AG10803 (cell line): ENCODE results near the gene TJAP1.

Source experiments
- DNase-seq: peaks from one replicate; pipeline ENCODE4 v3.0.0; 2010; ENCODE audit warnings: low read depth
- H3K4me3 ChIP-seq: 2 replicates; pipeline ENCODE4 v1.5.1; 2011; ENCODE audit warnings: mild to moderate bottlenecking, low read length, control low read depth
- CTCF ChIP-seq: conservative IDR thresholded peaks from 2 replicates; pipeline ENCODE4 v1.5.1; 2011; ENCODE audit warnings: mild to moderate bottlenecking, low read length, control low read depth, inconsistent platforms

TJAP1 gene

GRCh38 chr6:43509984-43510826 lies 32.8 kb downstream of the TJAP1 start, which contains the start of gene LRRC73:
Gene LRRC73, minus strand, starts transcription at chr6:43510346. Its CDS starts 561 bp downstream, at chr6:43509785.
- H3K4me3 ChIP-seq, result peak within 1 kb of the TSS; percentile 52
- DNase-seq, result peak; percentile 80
- TF ChIP-seq CTCF, result no peak

GRCh38 chr6:43510827-43511163 lies 33.4 kb downstream of the TJAP1 start:
- TF ChIP-seq CTCF, result no peak
- H3K4me3 ChIP-seq, result peak overlapping the region; percentile 52; the same call in 1 of the 2 replicates
- DNase-seq, result no peak

GRCh38 chr6:43511824-43512415 lies 34.5 kb downstream of the TJAP1 start:
- no peak overlapping the region for H3K4me3 ChIP-seq
- TF ChIP-seq CTCF, result no peak
- DNase-seq, result no peak

- peak overlapping the region; percentile 99 for H3K4me3 ChIP-seq
- no peak for TF ChIP-seq CTCF
- no peak for DNase-seq
Observed at GRCh38 chr6:43515808-43516207, 38.4 kb downstream of the TJAP1 start.

GRCh38 chr6:43516367-43516696 lies 39.0 kb downstream of the TJAP1 start:
- H3K4me3 ChIP-seq, result peak overlapping the region; percentile 99
- no peak for DNase-seq
- no peak for TF ChIP-seq CTCF

- peak; percentile 97 for DNase-seq
- no peak for TF ChIP-seq CTCF
- H3K4me3 ChIP-seq, result peak within 1 kb of the TSS; percentile 99
Observed at GRCh38 chr6:43516697-43517504, 39.5 kb downstream of the TJAP1 start, which contains the start of the genes POLR1C and YIPF3. Gene POLR1C, plus strand, starts transcription at chr6:43517089. Its CDS starts 21 bp downstream, at chr6:43517110. Gene YIPF3, minus strand, starts transcription at chr6:43516926. Its CDS starts 119 bp downstream, at chr6:43516807.
